ENCODE data around the gene SART1.

DNA sequence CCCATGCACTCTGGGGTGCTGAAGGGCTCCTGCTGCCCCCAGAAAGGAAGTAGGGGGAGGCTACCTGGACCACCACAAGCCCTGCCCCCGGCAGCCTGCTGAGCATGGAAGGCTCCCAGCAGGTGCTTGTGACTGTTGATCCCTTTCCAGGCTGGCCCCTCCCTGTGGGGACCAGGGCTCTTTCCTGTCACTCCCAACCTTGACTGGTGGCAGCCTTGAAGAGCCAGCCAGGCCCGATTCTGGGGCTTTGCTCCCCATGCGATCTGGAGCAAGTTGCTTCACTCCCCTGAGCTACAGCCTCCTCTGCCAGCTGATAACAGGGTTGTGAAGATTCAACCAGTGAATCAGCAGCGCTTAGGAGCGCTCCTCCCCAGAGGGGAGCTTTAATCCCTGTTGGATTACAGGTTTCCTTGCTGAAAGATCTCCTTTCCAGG, 45.7 kb downstream of the SART1 start:
- TF ChIP-seq, protein P1, sequence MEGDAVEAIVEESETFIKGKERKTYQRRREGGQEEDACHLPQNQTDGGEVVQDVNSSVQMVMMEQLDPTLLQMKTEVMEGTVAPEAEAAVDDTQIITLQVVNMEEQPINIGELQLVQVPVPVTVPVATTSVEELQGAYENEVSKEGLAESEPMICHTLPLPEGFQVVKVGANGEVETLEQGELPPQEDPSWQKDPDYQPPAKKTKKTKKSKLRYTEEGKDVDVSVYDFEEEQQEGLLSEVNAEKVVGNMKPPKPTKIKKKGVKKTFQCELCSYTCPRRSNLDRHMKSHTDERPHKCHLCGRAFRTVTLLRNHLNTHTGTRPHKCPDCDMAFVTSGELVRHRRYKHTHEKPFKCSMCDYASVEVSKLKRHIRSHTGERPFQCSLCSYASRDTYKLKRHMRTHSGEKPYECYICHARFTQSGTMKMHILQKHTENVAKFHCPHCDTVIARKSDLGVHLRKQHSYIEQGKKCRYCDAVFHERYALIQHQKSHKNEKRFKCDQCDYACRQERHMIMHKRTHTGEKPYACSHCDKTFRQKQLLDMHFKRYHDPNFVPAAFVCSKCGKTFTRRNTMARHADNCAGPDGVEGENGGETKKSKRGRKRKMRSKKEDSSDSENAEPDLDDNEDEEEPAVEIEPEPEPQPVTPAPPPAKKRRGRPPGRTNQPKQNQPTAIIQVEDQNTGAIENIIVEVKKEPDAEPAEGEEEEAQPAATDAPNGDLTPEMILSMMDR (conservative IDR thresholded peaks at IDR 0.05), result no peak
- TF ChIP-seq EZH2 (IDR thresholded peaks at IDR 0.05; ENCODE audit: low read depth), result no peak

Measured in PC-9 (cell line).